OCI-LY3 (cell line): ENCODE measurements around the gene VTI1A.

Experiments
- H2AFZ ChIP-seq: fragments of 200-600, 300-600 bp; shearing (Covaris generic); 2 replicates; pipeline ENCODE4 v1.6.0; 2014; ENCODE audit warnings: antibody characterized with exemption, low read depth, low read length
- H3K27ac ChIP-seq: fragments of 200-600, 300-600 bp; sonication (generic); 2 replicates; pipeline ENCODE4 v1.5.1; 2014; ENCODE audit warnings: mild to moderate bottlenecking, low read length, moderate library complexity, mixed read lengths
- H3K27me3 ChIP-seq: fragments of 200-600, 300-600 bp; sonication (generic); 2 replicates; pipeline ENCODE4 v1.6.1; 2014; ENCODE audit warnings: low read depth, low read length, mixed read lengths
- H3K36me3 ChIP-seq: fragments of 200-600, 300-600 bp; sonication (generic); replicated peaks from 2 replicates; pipeline ENCODE3; 2014; ENCODE audit warnings: low read depth, low read length, mixed read lengths
- H3K4me1 ChIP-seq: fragments of 300-600, 200-600 bp; sonication (generic); 2 replicates; pipeline ENCODE4 v1.6.1; 2014; ENCODE audit warnings: low read length, mixed read lengths
- H3K4me2 ChIP-seq: fragments of 200-600, 300-600 bp; sonication (generic); 2 replicates; pipeline ENCODE4 v1.6.1; 2014; ENCODE audit warnings: low read length, mixed read lengths
- H3K4me3 ChIP-seq: fragments of 300-600, 200-600 bp; sonication (generic); 2 replicates; pipeline ENCODE4 v1.5.1; 2014; ENCODE audit warnings: antibody characterized with exemption, mild to moderate bottlenecking, low read length, moderate library complexity
- H3K79me2 ChIP-seq: fragments of 300-600, 200-600 bp; shearing (Covaris generic); 2 replicates; pipeline ENCODE4 v1.6.1; 2014; ENCODE audit warnings: mild to moderate bottlenecking, low read length, mixed read lengths
- H3K9ac ChIP-seq: fragments of 300-600, 200-600 bp; shearing (Covaris generic); 2 replicates; pipeline ENCODE4 v1.6.0; 2014; ENCODE audit warnings: mild to moderate bottlenecking, low read length, moderate library complexity
- H3K9me3 ChIP-seq: fragments of 200-600, 300-600 bp; shearing (Covaris generic); 2 replicates; pipeline ENCODE4 v1.6.1; 2014; ENCODE audit warnings: low read length, mixed read lengths; ENCODE audit not compliant: insufficient read depth
- H4K20me1 ChIP-seq: fragments of 200-600, 300-600 bp; sonication (generic); 2 replicates; pipeline ENCODE4 v1.6.1; 2016; ENCODE audit warnings: low read length, mixed read lengths; ENCODE audit not compliant: insufficient read depth
- CTCF ChIP-seq: fragments of 200-600, 300-600 bp; sonication (generic); IDR thresholded peaks from 2 replicates; pipeline ENCODE4 v1.5.1; 2014; ENCODE audit warnings: antibody characterized with exemption, low read length, low read depth
- EZH2phosphoT487 ChIP-seq: fragments of 200-600 bp; shearing (Covaris generic); IDR thresholded peaks from 2 replicates; pipeline ENCODE4 v1.6.1; 2018; ENCODE audit warnings: antibody characterized with exemption, mixed run types, low read depth

Gene VTI1A

DNA sequence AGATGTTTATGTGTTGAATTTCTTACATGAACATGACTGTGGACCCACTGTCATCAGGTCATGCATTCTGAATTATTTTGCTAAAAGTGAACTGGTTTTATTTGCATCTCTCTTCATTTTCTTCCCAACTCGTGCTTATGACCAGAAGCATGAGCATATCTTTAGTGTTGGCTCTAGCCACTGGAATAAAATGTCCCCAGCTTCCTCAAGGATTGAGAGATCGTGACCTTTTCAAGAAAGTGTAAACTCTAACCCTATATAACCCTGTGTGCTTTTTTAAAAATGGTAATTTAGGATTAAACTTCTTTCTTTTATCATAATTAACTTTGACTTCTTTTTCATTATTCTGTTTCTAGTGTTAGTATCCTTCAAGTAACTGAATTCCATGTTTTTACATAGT lies 55.5 kb downstream of the VTI1A start:
- Histone ChIP-seq H3K9ac (no peak overlapping the region), H3K4me1 (no peaks in the 10 kb centered on the region), H3K79me2 (no peaks in the 10 kb centered on the region), H2AFZ (no peak overlapping the region), H3K36me3 (no peaks in the 10 kb centered on the region), H3K9me3 (no peaks in the 10 kb centered on the region), H3K27ac (no peak overlapping the region), H3K4me3 (no peak overlapping the region), H4K20me1 (no peaks in the 10 kb centered on the region), H3K4me2 (no peak overlapping the region), H3K27me3 (no peaks in the 10 kb centered on the region)
- TF ChIP-seq CTCF (no peak), EZH2phosphoT487 (no peak)

DNA sequence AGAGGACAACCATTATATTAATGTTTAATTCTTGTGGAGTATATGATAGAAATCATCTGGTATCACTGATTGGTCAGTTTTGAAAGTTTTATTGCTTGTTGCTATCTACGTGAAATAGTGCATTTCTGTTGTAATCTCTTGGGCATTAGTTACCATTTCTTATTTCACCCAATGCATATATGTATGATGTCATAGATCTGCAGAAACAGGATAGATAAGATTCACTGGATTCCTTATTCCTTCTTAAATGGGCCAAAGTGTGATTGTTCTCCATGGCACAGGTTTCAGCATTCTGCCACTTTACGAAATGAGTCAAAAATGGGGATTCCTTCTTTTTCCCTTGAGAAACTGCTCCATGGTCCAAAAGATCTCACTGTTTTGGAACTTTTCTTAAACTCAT lies 56.6 kb downstream of the VTI1A start:
- no peaks in the 10 kb centered on the region for H3K36me3 ChIP-seq
- no peaks in the 10 kb centered on the region for H3K4me1 ChIP-seq
- no peak overlapping the region for H3K27ac ChIP-seq
- H3K9ac ChIP-seq: no peak overlapping the region
- no peaks in the 10 kb centered on the region for H3K27me3 ChIP-seq
- no peak overlapping the region for H2AFZ ChIP-seq
- H3K4me2 ChIP-seq: no peak overlapping the region
- H3K9me3 ChIP-seq: no peaks in the 10 kb centered on the region
- no peaks in the 10 kb centered on the region for H4K20me1 ChIP-seq
- H3K4me3 ChIP-seq: no peak overlapping the region
- TF ChIP-seq EZH2phosphoT487 (no peak), CTCF (no peak)
- no peaks in the 10 kb centered on the region for H3K79me2 ChIP-seq

DNA sequence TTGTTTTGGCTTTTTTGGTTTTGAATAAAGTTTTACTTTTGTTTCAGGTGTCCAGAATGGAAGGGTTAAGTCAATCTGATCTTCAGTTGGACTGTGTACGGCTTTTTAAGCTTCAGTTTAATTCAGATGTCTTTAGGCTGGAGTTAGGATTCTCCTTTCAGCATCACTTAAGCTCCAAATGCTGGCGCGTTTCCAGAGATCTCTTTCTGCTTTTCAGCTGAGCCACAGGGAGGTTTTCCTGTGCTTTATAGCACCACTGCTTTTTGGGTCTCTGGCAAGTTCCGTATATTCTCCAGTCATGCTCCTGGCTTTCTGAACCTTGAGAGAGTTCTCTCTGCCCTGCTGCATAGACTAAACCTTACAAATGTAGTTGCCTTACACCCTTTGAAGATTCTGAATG lies 60.0 kb downstream of the VTI1A start:
- no peak overlapping the region for H3K4me3 ChIP-seq

DNA sequence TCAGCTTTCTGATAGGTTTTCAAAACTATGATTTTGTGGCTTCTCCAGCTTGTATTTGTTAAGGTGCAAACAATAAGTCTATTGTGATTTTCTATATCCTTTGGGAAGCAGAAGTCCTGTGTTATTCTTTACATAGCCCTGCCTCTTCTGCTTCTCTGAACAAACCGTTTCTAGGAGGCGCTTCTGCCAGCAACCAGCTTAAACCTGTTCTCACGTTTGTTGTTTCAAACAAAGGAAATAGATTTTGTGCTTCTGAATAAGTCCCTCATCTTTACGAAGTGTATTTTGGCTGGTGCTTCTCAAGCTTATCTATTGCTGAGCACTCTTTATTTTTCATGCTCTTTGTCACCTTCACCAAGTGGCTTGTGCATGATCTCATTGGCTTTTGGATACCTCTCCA lies 61.0 kb downstream of the VTI1A start:
- Histone ChIP-seq H2AFZ (no peak overlapping the region), H3K9me3 (no peaks in the 10 kb centered on the region), H3K4me1 (no peaks in the 10 kb centered on the region), H3K27ac (no peak overlapping the region), H4K20me1 (no peaks in the 10 kb centered on the region), H3K79me2 (no peaks in the 10 kb centered on the region), H3K36me3 (no peaks in the 10 kb centered on the region), H3K27me3 (no peaks in the 10 kb centered on the region), H3K4me2 (no peak overlapping the region), H3K9ac (no peak overlapping the region), H3K4me3 (no peak overlapping the region)
- TF ChIP-seq EZH2phosphoT487: no peak
- no peak for TF ChIP-seq CTCF

More for the DNA sequence above, 60.0 kb downstream of the VTI1A start:
- Histone ChIP-seq H3K9ac (no peak overlapping the region), H3K4me1 (no peaks in the 10 kb centered on the region), H3K36me3 (no peaks in the 10 kb centered on the region), H3K27ac (no peak overlapping the region), H3K27me3 (no peaks in the 10 kb centered on the region), H4K20me1 (no peaks in the 10 kb centered on the region), H3K4me2 (no peak overlapping the region), H2AFZ (no peak overlapping the region), H3K9me3 (no peaks in the 10 kb centered on the region), H3K79me2 (no peaks in the 10 kb centered on the region)
- TF ChIP-seq CTCF (no peak), EZH2phosphoT487 (no peak)
